Mucosa of gallbladder (tissue), 1 donor: Measurements from ENCODE around the gene GJA3. TPM values are rescaled to one million over a fixed set of nuclear protein-coding genes. Genes with fewer than 3 reads are reported as not detected.

Source experiments
- DNase-seq: peaks from one replicate; pipeline ENCODE4 v3.0.0-alpha.2; 2020; ENCODE audit warnings: low spot score
- total RNA-seq: library from RNA; stranded (reverse); gene quantifications from one replicate; pipeline ENCODE4 v1.2.1, GENCODE V29; 2021
- donor health status: DM: no; HTN: no; CAD: no.

GJA3 gene
- total RNA-seq, 1 donor from 2014 or later, result 1.7 TPM

DNA sequence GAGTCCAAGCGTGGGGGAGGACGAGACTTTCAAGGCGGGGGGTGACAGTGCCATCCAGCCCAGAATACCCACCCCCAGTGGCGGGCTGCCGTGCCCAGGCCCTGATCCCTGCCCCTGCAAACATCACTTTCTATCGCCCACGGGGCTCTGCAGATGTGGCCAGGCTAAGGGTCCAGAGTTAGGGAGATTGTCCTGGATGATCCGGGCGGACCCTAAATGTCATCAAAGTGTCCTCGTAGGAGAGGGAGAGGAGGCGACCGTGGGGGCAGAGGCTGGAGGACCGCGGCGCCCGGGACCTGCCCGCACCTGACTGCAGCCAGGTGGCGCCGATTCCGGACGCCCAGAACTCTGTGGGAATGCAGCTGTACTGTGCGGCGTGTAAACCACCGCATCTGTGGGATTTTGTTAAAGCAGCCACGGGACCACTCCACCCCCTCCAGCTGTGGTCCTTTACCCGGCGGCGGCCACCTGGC lies 32.4 kb downstream of the GJA3 start:
- no peak for DNase-seq

DNA sequence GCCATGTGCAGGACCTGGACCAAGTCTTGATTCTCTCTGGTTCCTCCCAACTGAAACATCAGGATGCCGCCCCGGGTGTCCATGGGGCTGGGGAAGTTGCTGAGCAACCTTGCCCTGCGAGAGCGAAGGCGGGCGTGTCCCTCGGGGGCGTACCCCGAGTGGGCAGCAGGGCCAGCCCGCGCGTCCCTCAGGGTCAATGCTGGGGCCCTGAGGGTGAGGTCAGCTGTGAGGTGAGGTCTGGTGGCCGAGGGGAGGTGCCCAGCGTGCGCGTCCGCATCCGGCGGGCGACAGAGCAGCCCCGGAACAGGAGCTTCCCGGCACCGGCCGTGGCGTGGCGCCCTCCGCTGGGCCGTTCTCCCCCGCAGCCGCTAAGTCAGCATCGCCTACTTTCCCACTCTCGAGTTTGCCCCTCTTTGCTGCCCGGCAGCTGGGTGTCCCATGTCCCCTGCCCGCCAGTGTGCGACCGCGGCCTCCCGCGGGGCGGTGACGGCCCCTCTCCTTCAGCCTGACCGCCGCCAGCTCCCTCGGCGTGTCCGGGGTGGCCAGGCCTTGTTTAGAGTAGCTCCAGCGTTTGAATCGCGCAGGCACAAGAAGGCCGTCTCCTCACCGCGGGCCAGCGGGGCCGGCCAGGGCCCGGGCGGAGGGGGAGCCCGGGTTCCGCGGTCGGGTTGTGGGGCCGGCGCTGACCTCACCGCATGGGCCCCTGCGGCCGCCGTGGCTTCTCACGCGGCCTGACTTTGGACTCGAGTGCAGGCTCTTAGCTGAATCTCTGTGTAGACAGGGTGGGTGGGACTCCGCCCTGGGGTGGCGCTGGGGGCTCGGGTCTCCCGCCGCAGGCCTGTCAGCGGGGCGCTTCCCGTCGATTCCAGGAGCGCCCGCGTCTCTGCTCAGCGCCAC lies 33.0 kb downstream of the GJA3 start:
- DNase-seq, result peak; percentile 52

DNA sequence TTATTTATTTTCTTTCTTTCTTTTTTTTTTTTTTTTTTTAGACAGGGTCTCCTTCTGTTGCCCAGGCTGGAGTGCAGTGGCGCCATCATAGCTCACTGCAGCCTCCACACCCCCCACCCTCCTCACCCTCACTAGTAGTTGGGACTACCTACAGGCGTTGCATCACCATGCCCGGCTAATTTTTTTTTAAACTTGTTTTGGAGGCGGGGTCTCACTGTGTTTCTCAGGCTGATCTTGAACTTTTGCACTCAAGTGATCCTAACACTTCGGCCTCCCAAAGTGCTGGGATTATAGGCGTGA lies 33.6 kb downstream of the GJA3 start:
- no peak for DNase-seq

DNA sequence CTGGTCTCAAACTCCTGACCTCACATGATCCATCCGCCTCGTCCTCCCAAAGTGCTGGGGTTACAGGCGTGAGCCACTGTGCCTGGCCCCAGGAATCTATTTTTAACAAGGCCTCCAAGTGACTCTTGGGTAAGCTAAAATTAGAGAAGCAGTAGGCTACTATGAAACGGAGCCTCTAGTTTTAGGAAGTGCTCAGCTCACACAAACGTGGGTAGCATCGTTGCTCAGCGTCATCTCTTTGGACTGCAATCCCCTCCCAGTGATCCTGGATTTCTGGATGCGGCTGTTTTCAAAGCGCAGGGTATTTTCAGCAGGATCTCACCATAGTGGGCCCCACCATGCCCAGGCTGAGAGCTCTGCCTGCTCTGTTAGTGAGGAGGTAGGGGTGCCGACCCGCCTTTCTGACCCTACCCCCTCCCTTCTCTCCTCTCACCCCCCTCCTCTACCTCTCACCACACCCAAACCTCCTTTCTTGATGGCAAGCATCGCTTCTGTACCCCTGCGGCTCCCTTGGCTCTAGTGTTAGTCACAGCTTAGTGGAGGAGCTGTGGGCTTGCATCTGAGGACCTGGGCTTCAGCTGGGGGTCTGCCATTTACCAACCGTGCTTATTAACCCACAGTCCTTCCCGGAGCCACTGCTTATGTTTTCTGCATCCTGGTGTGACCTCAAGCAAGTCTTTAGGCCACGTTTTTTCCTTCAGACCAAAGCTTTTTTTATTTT lies 34.2 kb downstream of the GJA3 start:
- no peak for DNase-seq

DNA sequence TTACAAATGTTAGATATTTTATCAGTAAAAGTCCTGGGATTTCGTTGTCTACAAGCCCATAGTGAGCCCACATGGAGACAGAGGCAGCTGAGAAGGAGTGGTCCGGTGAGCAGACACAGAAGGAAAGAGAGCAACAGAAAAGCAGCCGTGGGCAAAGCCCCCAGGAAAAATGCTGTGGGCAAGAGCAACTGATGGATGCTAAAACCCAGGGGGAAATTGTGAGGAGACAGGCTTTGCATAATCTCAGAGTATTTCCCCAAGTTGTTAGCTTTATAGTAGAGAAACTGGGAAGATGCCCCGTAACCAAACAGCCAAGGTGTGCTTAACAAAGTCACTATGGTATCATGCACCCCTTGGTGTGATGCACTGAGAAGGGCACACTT lies 35.1 kb downstream of the GJA3 start:
- DNase-seq, result no peak

DNA sequence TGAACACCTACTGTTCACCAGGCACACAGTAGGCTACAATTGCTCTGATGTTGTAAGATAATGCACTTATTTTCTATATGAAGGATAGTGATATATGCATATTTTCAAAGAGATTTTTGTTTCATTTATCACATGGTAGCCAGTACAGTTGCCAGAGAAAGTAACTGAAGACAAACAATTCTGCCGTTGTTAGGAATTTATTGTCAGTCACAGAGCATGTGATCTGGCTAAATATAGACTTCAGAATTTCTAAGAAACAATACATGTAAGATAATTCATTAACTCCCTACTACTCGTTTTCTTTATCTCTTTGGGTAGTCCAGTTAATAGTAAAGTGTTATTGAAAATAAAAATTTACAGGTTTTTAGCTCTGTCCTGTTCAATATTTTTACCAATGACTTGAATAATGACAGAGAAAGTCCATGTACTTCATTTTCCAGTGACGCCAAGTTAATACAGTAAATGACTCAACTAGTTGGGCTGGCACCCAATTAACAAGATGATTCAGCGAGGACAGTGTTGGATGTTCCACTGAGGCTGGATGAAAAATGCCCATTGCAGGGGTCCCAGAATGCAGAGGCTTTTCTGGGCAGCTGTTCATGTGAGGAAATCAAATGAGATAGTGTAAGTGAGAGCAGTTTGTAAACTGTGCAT lies 35.6 kb downstream of the GJA3 start:
- no peak for DNase-seq

DNA sequence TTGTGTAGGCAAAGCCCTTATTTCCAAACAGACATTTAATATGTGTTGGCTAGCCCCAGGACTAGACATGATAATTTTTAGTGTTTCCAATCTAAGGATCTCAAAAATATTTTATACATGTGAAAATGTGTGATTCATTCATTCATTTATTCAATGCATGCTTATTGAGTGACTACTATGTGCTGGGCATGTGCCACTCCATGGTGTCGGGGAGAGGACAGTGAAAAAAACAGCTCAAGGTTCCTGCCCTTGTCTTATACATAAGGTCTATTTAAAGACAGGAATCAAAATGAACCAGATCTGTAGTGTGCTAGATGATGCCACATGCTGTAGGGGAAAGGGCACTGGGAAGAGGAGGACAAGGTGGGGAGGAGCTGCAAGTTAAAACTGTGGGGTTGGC lies 36.5 kb downstream of the GJA3 start:
- DNase-seq, result no peak

DNA sequence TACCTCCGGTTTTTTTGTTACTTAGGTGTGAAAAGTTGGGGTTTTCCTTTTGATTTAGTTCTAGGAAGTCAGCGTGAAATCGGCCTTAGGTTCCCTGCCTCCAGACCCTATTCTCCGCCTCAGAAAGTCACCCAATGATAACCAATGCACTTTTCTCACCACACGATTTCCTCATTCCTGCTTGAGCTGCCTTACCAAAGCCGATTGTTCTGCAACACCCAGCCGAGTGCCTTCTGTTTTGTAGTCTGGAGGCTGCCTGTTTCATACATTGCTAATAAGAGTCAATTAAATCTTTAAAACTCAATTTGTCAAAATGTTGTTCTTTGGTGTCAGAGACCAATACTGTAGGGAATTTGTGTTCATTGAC lies 39.7 kb downstream of the GJA3 start:
- DNase-seq, result no peak

DNA sequence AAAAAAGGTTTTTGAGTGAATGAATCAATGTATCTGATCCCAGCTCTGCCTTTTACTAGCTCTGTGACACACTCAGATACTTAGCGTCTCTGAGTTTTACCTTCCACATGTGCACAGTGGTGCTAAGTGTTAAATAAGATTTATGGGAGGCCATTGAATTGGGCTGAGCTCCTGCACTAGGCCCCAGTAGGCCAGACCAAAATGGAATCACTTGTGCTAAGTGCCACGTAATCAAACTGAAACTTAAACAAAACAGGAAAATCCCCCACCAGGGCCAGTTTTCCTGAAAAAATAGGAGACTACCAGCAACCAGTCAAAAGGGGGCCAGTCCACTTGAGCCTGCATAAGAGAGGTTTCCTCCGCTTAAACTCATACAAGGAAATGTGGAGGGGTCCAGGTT lies 40.9 kb downstream of the GJA3 start:
- no peak for DNase-seq

DNA sequence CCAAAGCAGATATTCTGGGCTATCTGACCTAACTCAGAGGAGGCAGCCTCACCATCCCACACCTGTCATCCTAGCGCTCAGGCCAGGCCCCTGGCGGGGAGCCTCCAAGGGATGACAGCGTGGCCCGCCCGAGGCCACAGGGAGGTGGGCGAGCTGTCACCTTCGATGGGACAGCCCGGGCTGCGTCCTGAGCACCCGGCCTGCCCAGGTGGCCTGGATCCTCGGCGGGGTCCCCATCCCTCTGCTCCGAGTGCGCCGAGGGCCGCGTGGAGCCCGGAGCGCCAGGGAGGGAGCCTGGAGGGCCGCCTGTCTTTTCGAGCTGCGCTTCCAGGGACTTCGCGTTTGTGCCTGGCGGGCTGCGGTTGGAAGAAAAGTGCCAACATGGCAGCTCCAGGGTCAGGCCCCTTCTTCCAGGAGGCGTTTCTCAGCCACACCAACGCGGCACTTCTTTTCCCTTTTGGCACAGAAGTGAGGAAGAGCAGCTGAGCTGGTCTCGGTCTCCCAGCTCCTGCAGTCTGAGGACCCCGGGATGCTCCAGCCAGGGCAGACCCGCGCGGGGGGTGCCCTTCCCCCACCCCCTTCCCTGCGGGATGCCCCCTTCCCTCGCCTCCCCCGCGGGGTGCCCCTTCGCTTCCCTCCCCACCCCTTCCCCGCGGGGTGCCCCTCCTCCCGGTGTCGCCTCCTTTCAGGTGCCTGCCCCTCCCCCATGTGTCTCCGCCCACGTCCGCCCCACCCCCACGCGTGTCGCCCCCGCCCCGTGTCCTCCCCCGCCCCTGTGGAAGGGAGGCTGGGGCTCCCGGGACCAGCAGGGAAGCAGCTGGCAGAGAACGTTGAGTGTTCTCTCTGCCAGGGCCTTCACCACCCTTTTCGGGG lies 42.3 kb downstream of the GJA3 start:
- peak; percentile 47 for DNase-seq

DNA sequence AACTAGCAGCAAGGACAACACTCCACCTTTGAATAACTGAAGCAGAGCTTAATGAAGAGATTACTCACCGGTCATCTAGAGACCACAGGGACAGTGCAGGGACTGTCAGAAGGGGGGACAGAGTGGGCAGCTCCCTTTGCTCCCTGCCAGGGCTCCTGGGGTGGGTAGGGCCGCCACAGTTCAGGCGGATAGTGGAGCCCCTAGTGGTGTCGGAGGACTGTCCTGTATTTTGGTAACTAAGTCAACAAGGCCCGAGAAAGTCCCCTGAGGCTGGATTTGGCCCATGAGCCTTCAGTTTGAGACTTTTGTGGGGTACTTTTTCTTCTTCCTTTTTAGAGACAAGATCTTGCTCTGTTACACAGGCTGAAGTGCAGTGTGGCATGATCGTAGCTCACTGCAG lies 44.6 kb downstream of the GJA3 start:
- DNase-seq, result no peak

DNA sequence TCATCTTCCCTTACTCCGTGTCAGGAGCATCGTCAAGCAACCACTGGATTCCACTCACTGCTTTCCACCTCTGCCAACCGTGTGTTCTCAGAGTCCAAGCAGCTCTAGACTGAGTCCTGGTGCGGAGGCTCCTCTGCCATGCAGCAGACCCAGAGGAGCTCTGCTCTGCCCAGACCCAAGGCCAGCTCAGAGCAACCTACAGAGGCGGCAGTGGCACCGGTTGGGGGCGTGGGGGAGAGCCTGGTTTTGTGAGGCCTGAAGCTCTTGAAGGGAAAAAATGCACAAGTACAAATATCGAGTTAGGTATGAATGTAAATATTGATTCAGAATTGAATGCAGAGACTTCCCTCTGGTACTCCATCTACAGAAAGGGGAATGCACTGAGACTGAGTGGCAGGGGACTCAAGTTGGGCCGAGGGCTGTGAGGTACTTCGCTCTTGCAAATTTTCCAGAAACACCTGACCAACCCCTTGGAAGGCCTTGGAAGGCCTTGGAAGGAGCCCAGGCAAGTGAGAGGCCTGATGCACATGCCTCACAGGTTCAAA lies 46.7 kb downstream of the GJA3 start:
- DNase-seq, result no peak

DNA sequence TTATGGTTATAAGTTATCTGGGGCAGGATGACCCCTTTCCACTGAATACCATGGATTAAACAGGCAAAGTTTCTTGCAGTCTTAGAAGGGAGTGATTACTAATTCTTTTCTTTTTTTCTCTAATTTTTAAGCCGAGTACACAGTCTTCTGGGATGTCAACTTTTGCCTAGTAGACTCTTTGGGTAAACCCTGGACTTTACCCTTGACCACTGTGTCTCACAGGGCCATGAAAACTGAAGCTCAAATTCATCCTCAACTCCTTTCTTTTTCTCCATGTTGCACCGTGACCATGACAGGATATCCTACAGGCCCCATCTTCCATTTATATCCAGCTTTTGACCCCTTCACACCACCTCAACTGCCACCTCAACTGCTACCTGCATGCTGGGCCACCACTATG lies 51.8 kb downstream of the GJA3 start:
- no peak for DNase-seq

DNA sequence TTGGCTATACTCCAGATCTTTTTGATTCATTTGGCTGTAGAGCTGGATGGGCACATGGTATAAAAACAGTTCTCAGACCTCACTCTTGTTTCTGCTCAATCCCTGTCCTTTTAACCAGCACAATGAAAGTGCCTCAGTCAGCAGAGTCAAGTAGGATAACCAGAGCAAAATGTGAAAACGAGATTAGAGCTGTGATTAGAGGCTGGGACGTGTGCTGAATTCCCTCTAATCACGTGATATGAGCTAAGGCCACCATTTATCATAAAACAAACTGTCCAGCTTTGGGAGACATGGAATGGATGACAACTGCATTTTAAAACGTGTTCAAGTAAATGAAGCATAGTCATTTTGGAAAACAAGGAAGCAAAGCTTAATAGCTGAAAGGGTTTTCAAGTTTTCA lies 54.1 kb downstream of the GJA3 start:
- no peak for DNase-seq

DNA sequence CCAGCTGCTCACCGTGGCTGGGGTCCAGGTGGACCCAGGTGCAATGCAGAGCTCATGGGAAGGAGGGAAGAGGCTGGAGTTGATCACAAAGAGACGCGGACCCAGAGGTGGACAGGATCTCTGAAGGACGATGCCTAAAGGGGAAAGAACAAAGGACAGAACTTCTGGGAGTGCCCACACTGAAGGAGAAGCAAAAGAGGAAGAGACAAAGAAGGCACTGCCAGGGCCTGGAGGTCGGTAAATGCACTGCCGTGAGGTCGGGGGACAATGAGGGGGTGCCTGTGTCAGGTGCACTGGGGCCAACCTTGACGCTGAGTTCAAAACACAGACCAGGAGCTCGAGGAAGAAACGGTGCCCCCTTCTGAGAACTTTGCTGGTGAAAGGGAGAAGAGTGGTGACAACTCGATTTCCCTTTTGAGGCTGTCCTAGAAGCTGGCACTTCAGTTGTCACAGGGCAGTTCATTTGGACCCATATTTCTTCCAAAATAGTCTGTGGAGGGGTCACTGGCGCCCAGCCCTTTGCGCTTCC lies 55.6 kb downstream of the GJA3 start:
- DNase-seq, result no peak

DNA sequence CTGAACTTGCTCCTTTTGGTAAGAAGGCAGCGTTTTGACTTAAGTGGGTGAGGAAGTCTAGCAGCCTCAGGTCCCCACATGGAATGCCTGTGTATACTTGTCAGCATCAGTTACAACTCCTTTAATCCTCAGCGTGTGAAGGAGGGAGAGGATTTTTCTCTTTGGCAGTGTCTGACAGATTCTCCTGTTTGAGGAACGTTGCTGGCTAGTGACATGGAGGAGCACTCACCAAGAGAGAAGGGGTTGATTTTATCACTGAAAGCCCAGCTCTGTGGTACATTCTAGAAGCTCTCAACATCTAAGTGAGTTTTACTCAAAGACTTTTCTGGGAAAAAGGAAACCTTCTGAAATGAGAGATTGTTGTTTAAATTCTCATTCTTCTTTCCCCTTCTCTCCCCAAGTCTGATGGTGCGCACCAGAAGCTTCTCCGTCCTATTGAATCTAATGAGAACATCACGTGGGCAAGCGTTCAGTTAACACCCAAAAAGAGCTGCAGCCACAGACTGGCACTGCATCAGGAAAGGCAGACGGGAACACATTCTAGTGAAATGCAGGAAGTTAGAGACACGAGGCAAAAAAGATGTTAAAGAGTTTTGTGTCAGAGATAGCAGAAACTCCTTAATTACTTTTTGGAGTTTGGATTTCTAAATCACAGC lies 58.2 kb downstream of the GJA3 start:
- no peak for DNase-seq

DNA sequence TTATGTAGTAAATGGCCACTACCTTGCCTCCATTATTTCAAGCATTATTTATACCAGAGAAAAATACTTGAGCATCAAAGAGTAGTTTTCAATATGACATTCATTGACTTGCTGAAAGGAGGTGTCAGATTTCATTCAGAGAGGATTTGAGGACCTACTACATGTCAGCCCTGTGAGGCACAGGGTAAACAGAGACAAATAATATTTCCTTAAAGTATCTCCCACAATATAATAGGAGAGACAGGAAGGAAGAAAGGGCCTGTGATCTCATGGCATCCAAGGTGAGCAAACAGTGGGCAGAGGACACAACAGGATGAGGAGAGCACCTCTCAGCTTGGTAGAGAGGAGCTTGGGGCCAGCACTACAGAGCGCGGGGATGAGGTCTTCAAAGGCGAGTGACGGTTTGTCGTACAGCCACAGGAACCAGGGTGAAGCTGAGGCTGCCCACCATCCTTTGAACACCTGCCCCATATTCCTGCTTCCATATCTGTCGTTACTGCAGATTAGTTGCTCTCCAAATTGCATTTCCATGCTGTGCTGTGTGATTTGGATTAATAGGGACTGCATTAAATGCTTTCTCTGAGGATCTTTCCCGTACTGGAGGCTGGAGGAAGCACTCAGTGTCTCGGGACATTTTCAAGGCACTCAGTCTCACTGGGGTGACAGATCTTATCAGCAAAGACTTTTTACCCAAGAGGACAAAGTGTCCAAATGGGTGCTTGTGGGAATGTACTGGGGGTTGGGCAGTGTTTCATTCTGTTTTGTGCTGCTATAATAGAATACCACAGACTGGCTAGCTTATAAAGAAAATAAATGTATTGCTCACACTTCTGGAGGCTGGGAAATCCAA lies 59.2 kb downstream of the GJA3 start:
- no peak for DNase-seq

DNA sequence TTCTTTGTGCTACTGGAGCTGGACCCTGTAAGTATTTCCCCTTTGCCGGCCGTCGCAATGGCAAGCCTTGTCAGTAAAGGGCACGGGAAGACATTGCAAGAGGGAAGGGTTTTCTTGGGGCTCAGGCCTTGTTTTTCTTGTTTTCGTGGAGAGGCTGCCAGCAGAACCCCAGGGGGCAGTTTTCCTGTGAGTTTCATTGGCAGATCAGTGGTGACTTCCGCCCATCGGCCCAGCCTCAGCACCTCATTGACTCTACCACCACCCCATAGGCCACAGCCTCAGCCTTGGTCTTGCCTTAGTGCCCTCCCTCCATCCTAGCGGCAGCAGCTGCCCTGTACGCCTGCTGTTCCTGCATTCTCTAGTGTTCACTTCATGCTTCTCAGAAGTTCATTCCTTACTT lies 61.5 kb downstream of the GJA3 start:
- DNase-seq, result no peak

DNA sequence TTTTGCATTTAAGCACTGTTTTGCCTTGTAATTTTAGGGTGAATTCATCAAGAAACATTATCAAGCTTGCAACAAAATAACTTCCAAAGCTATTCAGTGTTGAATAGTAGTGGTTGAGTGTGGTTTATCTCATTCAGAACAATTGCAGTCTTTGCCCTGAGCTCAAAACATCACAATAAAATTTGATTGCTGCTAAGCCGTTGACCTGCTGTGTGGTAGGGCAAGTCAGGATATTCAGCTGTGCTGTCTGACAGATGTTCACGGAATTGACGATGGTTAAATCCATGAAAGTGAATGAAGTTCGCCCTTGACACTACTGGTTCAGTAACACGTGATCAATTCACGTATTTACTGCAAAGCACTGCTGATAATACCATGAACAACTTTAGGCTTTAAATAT lies 66.9 kb downstream of the GJA3 start:
- no peak for DNase-seq

DNA sequence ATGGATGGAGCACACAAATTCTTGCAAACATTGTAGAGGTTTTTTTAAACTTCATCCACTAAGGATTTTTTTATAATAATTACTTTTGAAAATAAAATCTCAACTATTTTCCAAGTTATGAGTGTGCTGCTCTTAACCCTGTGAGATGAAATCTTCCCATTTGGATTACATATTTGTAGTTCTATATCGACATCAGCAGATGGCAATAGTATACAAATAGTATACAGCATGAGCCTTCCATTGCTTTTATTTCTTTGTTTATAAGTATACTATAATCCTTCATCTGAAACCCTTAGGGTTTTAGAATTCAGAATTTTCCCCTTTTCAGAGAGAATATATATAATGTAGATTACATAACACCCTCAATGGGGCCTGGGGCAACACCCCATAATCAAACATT lies 70.5 kb downstream of the GJA3 start:
- no peak for DNase-seq
